ENCODE measurements around the gene CREB5. TPM values are rescaled to one million over a fixed set of nuclear protein-coding genes. Genes with fewer than 3 reads are reported as not detected.

Gene CREB5
- total and polyA plus RNA-seq, 2 of the 13 experiments (the other 11 are each of a cell fraction or from before 2014, with no cell fraction given) = 0.38 to 0.71 TPM

DNA sequence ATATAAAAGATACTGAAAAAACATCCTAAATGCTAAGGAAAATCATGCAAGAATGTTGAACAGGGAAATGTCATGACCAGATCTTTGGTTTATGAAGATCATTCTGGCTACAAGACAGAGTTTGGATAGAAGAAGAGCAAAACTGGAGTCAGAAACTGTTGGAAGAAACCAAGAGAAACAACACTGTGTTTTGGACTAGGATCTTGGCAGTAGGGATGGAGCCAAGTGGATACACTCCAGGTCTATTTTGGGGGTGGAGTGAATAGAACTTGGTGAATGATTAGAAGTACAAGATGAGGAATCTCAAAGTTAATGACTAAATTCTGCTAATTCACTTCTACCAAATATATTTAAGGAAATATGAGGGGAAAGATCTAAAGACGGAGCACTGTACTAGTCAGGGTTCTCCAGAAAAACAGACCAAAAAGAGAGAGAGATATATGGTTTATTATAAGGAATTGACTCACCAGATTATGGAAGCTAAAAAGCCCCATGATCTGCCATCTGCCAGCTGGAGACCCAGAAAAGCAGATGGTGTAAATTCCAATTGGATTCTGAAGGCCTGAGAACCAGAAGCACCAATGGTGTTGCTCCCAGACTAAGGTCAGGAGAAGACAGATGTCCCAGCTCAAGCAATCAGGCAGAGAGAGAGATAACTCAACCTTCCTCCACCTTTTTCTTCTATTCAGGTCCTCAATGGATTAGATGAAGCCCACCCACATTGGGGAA is 290.9 kb downstream of the CREB5 start:
- Histone ChIP-seq H3K27me3 (ENCODE audit: control insufficient read depth in 1 of 2, insufficient read depth in 2 of 2, low read length in 2 of 2) (peaks cover 0 to 3% of the 10 kb centered on the region in 2 experiments; a peak in 1 of 5 replicates), H3K4me2 (ENCODE audit: low read depth, low read length) (no peak overlapping the region), H3K4me3 (replicated peaks in 1 of 3; ENCODE audit: insufficient read depth in 1 of 3, low read depth in 2 of 3, low read length in 3 of 3) (no peak overlapping the region), H3K9ac (ENCODE audit: insufficient read depth, low read depth, low read length) (no peak overlapping the region), H3K4me1 (ENCODE audit: insufficient read depth, low read length) (no peaks in the 10 kb centered on the region), H3K9me3 (ENCODE audit: low read length) (no peaks in the 10 kb centered on the region), H4K20me1 (ENCODE audit: insufficient read depth, low read length) (no peaks in the 10 kb centered on the region), H3K79me2 (ENCODE audit: insufficient read depth, low read length) (no peaks in the 10 kb centered on the region), H2AFZ (ENCODE audit: low read length) (no peak overlapping the region), H3K27ac (ENCODE audit: extremely low read length, insufficient read depth, low read length) (no peak overlapping the region), H3K36me3 (replicated peaks in 1 of 2; ENCODE audit: control insufficient read depth in 1 of 2, insufficient read depth in 2 of 2, low read length in 2 of 2) (no peaks in the 10 kb centered on the region)
- FAIRE-seq = no peak
- TF ChIP-seq AGO2 (optimal IDR thresholded peaks at IDR 0.05; ENCODE audit: low read depth, low read length) = no peak
- TF ChIP-seq ZNF292 (CRISPR knock-in tag; IDR thresholded peaks at IDR 0.05; ENCODE audit: borderline replicate concordance, low read depth) = no peak
- TF ChIP-seq ZNF883 (CRISPR knock-in tag; IDR thresholded peaks at IDR 0.05; ENCODE audit: not compliant biosample characterization) = no peak
- TF ChIP-seq LCORL (IDR thresholded peaks at IDR 0.05) = no peak
- no peak for TF ChIP-seq LCORL (CRISPR knock-in tag; IDR thresholded peaks at IDR 0.05)
- no peak for TF ChIP-seq SP5 (CRISPR knock-in tag; IDR thresholded peaks at IDR 0.05; ENCODE audit: borderline replicate concordance, low read depth)
- no peak for TF ChIP-seq ZNF234 (CRISPR knock-in tag; conservative IDR thresholded peaks at IDR 0.05)
- TF ChIP-seq HNF4G (IDR thresholded peaks at IDR 0.05; ENCODE audit: borderline replicate concordance, low read depth, low read length) = no peak
- TF ChIP-seq HNF4G (CRISPR knock-in tag; IDR thresholded peaks at IDR 0.05; ENCODE audit: borderline replicate concordance, low read depth) = no peak
- TF ChIP-seq, protein P1, sequence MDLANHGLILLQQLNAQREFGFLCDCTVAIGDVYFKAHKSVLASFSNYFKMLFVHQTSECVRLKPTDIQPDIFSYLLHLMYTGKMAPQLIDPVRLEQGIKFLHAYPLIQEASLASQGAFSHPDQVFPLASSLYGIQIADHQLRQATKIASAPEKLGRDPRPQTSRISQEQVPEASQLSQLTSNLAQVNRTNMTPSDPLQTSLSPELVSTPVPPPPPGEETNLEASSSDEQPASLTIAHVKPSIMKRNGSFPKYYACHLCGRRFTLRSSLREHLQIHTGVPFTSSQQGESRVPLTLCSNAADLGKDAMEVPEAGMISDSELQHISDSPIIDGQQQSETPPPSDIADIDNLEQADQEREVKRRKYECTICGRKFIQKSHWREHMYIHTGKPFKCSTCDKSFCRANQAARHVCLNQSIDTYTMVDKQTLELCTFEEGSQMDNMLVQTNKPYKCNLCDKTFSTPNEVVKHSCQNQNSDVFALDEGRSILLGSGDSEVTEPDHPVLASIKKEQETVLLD (CRISPR knock-in tag; IDR thresholded peaks at IDR 0.05; ENCODE audit: low read depth) = no peak
- no peak for TF ChIP-seq FOXO1 (CRISPR knock-in tag; IDR thresholded peaks at IDR 0.05)
- TF ChIP-seq ZSCAN30 (CRISPR knock-in tag; IDR thresholded peaks at IDR 0.05) = no peak
- no peak for TF ChIP-seq PCBP2 (optimal IDR thresholded peaks at IDR 0.05; ENCODE audit: low read depth, low read length, poor library complexity, severe bottlenecking)
- TF ChIP-seq, protein P2, sequence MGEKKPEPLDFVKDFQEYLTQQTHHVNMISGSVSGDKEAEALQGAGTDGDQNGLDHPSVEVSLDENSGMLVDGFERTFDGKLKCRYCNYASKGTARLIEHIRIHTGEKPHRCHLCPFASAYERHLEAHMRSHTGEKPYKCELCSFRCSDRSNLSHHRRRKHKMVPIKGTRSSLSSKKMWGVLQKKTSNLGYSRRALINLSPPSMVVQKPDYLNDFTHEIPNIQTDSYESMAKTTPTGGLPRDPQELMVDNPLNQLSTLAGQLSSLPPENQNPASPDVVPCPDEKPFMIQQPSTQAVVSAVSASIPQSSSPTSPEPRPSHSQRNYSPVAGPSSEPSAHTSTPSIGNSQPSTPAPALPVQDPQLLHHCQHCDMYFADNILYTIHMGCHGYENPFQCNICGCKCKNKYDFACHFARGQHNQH (CRISPR knock-in tag; IDR thresholded peaks at IDR 0.05) = no peak
- TF ChIP-seq ZNF367 (CRISPR knock-in tag; IDR thresholded peaks at IDR 0.05; ENCODE audit: borderline replicate concordance) = no peak
- no peak for TF ChIP-seq ZNF781 (CRISPR knock-in tag; IDR thresholded peaks at IDR 0.05; ENCODE audit: borderline replicate concordance, not compliant biosample characterization)
- no peak for TF ChIP-seq NCOA1 (CRISPR knock-in tag; IDR thresholded peaks at IDR 0.05)
- no peak for TF ChIP-seq ZNF660 (CRISPR knock-in tag; IDR thresholded peaks at IDR 0.05; ENCODE audit: borderline replicate concordance, low read depth)
- no peak for TF ChIP-seq MEIS1 (CRISPR knock-in tag; IDR thresholded peaks at IDR 0.05; ENCODE audit: borderline replicate concordance)
- no peak for TF ChIP-seq MAFF (IDR thresholded peaks at IDR 0.05; ENCODE audit: low read depth, low read length)
- TF ChIP-seq GFI1 (CRISPR knock-in tag; IDR thresholded peaks at IDR 0.05; ENCODE audit: borderline replicate concordance) = no peak
- POLR2A ChIA-PET = no interaction called here
- DNase-seq (ENCODE audit: low spot score) = no peak
- intact Hi-C loops (cut with micrococcal nuclease; ENCODE audit: unreplicated experiment) = no loop called here
- in situ Hi-C loops (cut with HindIII; ENCODE audit: extremely low pct_ligation_motif_present, low pct_unique_long_range_greater_than_20kb) = no loop called here
- no peak for ATAC-seq
- 13% methylated on average over 1 of the region's 1 CpG for WGBS (ENCODE audit: low lambda C conversion rate)
- no TSS peak for BruUV-seq (replicated peaks)
- CTCF ChIA-PET (ENCODE audit: low intra/inter-chr PET ratio, low total read pairs) = no interaction called here
